GM19397 (cell line): ENCODE measurements around the gene GALNS.
"Not testable (repeated sequence)": the region's sequence is repeated elsewhere in the genome, so short reads cannot be mapped to it uniquely, and the experiment has no call there.

ENCODE experiments used
- ATAC-seq: cut with Tn5 transposase; IDR thresholded peaks from one replicate; pipeline ENCODE4 v1.9.1; 2021; ENCODE audit warnings: mild to moderate bottlenecking, moderate library complexity; ENCODE audit not compliant: unreplicated experiment

GALNS gene

DNA sequence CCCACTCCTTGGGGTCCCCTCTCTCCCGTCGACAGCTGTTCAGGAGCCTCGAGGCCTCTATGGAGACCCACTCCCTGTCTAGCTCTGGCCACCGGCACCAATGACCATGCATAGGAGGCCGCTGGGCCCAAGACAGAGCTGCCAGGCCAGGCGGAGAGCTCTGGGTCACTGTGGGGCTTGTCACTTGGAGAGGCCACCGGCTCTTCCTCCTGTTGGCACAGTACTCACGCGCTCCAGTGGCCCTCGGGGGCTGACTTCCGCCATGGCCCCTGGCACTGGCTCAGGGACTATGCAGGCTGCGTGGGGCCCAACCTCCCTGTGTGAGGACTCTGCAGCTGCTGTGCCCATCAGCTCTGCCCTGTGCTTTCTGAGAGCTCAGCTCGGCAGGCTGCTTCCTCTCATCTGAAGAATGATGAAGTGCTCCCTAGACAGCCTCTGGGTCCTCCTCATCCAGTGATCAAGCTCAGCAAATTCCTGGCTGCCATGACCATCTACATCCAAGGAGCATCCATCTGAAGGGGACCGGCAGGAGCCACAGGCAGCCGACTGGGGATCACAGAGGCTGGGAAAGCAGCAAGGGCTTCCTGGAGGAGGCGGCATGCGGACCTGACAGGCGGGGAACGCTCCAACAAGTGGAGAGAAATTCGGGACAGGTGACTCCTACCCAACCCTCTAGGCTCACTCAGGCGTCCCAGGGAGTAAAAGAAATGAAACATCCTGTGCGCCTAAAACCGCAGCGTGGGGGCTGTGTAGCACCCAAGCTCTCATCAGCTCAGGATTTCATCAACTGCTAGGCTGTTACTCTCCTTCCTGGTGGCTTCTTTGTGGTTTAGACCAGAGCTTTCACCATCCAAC is 16.8 kb downstream of the GALNS start:
- ATAC-seq, result no peak

DNA sequence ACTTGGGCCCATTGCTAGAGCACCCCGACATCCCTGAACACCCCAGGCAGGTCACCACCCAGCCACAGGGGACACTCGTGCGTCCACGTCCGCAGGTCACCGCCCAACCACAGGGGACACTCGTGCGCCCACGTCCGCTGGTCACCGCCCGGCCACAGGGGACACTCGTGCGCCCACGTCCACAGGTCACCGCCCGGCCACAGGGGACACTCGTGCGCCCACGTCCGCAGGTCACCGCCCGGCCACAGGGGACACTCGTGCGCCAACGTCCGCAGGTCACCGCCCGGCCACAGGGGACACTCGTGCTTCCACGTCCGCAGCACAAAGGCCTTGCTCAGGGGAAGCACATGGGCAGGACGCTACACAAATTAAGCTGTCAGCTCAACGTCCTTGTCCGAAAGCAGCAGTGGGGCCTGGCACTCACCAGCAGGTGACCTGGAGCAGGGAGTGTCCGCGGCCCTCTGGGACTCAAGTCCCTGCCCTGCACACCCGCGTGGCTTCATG is 17.7 kb downstream of the GALNS start:
- no peak for ATAC-seq

DNA sequence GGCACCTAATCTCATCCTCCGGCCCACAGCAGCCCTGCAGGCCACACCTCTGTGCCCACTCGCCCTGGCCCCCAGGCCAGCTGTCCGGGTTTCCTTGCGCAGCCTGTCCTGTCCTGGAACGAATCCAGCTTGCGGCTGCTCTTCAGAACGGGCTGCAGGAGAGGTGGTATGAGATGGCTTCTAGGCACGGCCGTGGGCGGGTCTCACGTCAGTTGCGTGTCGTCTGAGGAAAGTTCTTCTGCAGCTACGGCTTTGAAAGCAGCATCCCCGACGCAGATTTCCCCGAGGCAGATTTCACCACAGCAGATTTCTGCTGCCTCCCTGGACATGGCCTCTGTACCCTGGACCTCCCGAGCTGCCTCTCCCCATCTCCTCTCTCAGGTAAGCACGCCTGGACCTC is 18.2 kb downstream of the GALNS start:
- ATAC-seq, result no peak

DNA sequence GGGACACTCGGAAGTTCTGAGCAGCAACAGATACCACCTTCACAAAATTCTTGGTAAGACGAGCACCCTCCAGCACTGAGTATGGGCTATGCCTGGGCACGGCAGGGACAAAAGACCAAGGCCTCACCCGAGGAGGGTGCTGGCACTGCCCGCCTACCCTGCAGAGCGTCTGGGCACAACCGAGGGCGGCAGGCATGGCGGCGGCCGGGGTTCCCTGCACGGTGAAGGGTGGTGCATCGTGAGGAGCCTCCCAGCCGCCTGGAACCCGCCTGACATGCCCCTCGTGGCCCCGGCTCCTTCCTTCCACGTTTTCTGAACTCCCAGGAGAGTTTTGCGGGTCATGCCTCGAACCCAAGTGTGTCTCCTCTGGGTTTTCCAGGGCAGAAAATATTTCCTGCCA is 18.9 kb downstream of the GALNS start:
- no peak for ATAC-seq

DNA sequence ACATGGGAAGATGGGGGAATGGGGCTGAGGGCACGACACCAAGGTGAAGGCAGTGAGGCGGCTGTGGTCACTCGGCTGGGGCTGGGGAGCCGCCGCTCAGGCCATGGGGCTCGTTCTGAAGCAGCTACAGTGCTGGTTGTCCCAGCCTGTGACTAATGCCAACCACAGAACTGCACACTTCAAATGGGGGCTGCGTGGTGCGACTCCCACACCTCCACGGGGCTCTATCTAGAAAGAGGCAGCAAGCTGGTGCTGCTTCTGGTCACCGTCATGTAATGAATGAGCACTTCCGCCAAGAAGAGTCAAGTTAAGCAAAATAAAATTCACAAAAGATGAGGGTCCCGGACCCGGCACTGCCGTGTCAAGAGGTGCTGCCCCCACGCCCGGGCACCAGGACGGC is 20.0 kb downstream of the GALNS start:
- ATAC-seq, result no peak

DNA sequence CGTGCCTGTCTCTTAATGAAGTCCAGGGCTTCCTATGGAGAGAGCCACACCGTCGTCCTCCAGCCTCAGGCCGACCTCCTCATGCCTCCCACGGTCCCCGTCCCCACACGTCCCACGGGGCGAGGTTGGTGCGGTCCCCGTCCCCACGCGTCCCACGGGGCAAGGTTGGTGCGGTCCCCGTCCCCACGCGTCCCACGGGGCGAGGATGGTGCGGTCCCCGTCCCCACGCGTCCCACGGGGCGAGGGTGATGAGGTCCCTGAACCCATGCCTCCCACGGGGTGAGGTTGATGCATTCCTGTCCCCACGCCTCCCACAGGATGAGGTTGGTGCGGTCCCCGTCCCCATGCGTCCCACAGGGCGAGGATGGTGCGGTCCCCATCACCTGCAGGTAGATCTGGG is 20.9 kb downstream of the GALNS start:
- ATAC-seq, result no peak

DNA sequence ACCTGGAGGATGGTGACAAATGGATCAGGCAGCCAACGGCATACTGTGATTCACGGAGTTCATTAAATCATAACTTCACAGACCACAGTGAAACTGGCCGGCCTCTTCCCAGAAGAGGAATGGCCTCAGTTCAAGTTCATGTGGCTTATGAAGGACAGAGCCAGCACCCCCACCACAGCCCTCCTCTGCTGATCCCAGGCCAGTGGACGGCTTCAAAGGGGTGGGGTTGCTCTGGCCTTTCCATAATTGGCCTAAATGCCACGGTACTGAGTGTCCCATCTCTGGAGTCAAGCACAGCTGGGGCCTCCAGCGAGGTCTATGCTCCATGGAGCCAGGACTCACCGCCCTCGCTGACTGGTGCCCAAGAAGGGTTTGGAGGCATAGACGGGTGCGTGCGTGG is 21.4 kb downstream of the GALNS start:
- no peak for ATAC-seq

DNA sequence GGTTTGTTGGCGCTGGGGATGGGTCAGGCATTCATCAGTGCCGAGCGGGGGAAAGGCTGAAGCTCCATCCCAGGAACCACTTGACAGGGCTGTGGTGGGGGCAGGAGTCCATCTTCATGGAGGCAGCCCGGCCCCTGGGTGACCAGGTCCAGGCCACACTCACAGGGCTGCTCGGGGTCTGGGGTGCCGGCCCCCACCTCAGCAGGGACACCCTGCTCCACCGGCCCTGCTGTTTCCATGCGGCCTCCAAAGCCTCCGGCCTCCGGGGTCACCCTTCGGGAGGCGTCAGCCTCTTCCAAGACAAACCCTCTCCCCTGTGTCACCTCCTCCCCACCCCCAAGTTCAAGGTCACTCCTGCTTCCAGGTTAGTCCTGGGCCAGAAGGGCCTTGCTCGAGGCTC is 22.1 kb downstream of the GALNS start:
- ATAC-seq, result no peak

DNA sequence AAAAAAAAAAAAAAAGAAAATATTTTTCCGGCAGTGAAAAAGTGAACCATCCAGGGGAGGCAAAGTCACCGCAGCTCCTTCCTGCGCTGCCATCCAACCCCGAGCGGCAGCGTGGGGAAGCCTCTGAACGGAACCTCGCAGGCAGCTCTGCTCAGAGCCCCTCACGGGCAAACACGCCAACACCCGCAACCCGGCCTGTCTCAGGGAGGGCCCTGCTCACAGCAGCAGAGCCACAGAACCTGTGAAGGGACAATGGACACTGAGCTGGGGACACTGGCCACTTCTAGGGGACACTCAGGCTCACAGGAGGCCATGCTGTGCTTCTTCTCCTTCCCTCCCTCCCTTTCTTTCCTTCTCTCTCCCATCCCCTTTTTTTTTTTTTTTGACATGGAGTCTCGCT is 23.7 kb downstream of the GALNS start:
- no peak for ATAC-seq

DNA sequence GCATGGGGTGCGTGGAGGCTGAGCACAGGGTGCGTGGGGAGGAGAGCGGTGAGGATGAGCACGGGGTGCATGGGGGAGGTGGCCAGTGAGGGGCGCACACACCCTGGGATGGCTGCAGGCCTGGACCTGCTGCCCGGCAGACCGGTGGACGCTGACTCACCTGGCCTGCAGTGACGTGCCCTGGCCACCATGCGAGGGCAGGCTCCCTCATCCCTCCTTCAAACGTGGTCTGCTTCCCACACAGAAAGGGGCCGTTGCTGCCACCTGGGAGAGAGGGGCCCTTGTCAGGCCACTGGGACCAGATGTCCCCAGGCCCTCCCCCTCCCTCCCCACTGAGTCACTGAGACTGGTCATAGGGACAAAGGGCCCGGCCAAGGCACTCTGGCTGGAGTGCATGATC is 24.9 kb downstream of the GALNS start:
- no peak for ATAC-seq

DNA sequence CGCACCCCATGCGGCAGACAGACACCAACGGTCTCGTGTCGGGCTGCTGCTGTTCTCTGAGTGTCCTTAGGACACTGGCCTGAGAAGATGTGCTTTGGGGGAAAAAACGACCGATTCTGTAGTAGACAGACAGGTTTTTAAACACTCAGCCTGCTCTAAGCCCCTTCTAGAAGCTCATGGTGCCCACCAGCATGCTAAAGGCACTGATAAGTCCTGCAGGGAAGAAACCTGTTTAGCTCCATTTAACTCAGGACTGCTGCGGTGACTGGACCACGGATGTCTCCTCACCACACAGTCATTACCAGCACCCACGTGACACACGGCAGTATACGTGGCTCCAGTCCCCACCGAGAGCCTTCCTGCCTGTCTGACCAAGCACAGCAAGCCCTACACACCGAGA is 26.0 kb downstream of the GALNS start:
- ATAC-seq, result no peak

DNA sequence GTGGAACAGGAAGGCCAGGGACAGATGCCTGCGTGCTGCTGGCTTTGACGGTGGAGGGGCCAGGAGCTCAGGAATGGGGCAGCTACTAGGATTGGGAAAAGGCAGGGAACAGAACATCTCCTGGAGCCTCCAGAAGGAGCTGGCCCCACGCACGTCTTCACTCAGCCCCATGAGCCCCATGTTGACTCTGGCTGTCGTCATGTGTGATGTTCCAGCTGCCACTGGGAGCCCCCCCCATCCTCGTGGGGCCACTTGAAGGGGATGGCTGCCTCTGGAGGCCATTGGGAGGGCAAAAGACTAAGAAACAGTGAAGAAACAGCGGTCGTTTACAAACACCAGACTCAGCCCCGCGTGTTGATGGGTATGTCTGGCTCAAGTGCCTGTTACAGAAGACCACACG is 26.5 kb downstream of the GALNS start:
- ATAC-seq, result no peak

DNA sequence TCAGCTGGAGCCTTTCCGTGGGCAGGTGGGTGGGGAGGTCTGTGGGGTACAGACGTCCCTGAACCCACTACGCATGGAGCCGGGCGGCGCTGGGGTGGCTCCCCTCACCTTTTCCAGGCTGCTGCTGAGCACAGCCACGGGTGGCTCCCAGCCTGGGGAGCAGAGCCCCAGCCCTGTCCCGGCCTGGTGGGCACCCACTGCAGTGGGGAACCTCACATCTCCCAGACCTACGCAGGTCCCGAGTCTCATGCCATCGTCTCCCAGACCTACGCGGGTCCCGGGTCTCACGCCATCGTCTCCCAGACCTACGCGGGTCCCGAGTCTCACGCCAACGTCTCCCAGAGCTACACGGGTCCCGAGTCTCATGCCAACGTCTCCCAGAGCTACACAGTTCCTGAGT is 28.0 kb downstream of the GALNS start:
- no peak for ATAC-seq

DNA sequence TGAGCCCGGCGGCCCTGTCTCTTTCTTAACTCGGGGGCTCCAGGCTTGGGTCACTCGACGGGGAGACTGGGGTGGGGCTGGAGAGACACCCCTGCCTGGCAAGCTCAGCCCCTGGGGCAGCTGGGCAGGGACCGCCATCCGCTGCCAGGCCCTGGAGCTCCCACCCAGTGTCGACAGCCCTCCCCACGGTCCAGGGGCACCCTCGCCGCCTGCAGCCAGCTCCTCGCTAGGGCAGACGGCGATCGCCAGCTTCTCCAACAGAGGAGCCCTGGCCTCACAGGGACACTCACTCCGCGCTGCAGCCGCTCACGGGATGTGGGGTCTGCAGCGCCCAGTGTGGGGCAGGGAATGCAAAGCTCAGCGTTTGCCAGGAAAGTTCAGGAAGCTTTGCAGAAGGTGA is 29.0 kb downstream of the GALNS start:
- no peak for ATAC-seq

DNA sequence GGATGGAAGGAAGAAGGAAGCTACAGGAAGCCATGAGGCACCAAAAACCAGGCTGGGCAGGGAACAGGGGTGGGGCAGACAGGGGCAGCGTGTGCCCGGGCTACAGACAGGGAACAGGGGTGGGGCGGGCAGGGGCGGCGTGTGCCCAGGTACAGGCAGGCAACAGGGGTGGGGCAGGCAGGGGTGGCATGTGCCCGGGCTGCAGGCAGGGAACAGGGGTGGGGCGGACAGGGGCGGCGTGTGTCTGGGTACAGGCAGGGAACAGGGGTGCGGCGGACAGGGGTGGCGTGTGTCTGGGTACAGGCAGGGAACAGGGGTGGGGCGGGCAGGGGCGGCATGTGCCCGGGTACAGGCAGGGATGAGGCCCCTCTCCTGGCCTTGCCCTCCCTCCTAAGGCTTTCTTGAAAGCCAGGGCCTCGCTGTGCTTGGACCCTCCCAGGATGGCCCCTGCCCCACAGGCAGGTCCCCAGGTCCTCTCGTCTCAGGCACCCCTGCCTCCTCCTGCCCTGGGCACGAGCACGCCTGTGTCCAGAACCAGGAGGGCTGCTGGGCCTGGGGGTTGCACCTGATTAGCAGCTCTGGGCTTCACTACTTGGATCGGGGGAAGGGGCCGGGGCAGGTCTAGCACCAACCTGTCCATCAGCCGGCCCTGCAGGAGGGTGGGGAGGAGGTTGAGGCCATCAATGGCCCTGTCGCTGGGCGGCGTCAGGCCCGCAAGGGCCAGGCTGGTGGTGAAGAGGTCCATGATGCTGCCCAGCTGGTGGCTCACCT is 30.5 kb downstream of the GALNS start:
- ATAC-seq, result no peak

DNA sequence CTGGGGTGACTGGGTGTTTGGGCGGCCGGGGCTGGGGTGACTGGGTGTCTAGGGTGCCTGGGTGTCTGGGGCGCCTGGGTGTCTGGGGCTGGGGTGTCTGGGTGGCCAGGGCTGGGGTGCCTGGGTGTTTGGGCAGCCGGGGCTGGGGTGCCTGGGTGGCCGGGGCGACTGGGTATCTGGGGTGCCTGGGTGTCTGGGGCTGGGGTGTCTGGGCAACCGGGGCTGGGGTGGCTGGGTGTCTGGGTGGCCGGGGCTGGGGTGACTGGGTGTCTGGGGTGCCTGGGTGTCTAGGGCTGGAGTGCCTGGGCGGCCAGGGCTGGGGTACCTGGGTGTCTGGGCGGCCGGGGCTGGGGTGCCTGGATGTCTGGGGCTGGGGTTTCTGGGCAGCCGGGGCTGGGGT is 31.6 kb downstream of the GALNS start:
- ATAC-seq, result no peak

DNA sequence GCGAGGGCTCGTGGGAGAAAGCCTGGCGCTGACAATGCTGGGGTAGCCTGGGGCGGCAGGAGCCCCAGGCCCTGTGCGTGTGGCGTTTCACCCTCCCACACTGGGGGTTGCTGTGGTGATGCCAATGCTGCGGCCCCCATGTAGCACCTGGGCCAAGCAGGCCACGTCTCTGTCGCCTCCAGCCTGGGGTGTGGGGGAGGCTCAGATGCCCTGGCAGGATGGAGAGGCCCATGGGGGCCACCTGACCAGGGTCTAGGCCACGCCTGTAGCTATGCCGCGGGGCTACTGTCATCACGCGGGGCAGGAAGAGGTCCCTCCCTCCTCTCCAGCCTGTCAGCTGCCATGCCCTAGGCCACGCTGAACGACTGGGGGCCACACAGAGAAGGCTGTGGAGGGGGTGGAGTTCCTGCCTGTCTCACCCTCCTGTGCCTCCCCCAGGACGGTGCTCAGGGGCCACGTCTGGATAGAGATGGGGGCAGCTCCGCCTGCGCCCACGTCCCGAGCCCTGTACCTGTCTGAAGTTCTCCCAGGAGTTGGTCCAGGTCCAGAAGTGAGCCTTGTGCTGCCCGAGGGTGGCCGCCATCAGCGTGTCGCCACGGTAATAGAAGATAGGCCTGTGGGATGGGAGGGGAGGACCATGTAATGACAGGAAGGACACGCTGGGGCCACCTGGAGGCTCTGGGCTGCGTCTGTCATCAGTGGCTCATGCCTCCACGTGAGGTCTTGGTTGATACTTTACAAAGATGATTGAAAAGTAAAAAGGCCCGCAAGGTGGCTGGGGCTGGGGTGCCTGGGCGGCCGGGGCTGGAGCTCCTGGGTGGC is 32.3 kb downstream of the GALNS start:
- no peak for ATAC-seq

DNA sequence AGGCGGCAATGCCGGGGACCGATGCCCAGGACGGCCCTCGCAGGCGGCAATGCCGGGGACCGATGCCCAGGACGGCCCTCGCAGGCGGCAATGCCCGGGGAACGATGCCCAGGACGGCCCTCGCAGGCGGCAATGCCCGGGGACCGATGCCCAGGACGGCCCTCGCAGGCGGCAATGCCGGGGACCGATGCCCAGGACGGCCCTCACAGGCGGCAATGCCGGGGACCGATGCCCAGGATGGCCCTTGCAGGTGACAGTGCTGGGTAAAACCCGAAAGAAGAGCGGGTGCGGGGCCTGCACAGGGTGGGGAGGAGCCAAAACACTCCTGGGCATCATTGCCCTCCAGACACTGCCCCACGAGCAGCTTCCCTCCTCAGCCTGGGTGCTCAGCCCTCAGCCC is 33.1 kb downstream of the GALNS start:
- ATAC-seq, result not testable (repeated sequence)

DNA sequence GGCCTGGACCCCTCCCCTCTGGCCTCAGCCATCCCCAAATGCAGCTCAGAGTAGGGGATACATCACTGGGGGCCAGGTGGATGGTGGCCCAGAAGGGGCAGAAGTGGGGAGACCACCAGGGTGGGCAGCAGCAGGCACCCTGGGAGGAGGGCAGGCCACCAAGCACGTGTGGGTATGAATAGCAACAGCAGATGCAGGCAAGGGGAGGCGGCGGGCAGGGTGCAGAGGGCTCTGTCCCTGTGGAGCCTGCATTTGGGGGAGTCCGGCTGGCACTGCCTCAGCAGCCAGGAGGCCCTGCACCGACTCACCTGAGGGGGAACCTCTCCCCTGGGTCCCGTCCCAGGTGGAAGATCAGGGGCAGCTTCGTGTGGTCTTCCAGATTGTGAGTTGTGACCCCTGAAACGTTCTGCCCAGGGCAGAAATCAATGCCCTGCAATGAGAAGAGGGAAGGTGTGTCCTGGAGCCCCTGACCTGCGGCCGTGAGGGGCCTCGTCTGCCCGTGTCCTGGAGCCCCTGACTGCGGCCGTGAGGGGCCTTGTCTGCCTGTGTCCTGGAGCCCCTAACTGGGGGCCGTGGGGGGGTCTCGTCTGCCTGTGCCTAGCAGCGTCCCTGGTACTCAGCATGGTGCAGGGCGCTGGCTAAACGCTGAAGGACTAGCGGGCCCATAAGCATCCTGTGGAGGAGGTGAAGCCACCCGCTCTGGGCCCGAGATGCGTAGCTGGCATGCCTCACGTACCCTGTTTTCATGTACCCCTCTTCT is 34.3 kb downstream of the GALNS start:
- no peak for ATAC-seq

DNA sequence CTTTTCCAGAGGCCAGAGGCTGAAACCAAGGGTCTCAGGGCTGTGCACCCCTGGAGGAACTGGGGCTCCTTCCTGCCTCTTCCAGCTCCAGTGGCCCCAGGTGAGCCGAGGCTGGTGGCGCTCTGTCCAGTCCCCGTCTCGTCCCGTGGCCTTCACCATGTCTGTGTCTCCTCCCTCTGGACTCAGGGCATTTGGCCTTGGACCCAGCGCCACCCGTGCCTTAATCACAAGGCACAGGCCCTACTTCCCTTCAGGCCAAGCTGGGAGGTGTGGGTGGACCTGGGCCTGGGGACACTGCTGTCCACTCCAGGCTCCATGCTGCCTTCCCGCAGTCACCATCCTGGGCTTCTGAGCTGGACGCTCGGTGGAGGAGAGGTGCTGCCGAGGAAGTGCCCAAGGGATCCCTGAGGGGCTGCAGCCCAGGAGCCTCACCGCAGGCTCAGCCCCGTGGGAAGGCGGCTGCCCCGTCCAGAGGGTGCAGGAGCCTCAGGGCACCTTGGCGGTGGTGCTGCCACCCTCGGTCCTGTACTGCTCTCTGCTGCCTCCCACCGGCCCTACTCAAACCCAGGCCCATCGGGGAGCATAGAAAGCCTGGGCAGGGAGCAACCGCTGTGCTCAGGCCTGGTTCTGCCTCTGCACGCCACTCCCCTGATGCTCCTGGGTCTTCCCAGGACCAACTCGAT is 35.4 kb downstream of the GALNS start:
- no peak for ATAC-seq
